GM19395 (cell line): ENCODE data around the gene TWIST1.

ENCODE experiments used
- ATAC-seq: cut with Tn5 transposase; IDR thresholded peaks from one replicate; pipeline ENCODE4 v1.9.1; 2021; ENCODE audit warnings: mild to moderate bottlenecking, moderate library complexity; ENCODE audit not compliant: unreplicated experiment

Gene TWIST1

DNA sequence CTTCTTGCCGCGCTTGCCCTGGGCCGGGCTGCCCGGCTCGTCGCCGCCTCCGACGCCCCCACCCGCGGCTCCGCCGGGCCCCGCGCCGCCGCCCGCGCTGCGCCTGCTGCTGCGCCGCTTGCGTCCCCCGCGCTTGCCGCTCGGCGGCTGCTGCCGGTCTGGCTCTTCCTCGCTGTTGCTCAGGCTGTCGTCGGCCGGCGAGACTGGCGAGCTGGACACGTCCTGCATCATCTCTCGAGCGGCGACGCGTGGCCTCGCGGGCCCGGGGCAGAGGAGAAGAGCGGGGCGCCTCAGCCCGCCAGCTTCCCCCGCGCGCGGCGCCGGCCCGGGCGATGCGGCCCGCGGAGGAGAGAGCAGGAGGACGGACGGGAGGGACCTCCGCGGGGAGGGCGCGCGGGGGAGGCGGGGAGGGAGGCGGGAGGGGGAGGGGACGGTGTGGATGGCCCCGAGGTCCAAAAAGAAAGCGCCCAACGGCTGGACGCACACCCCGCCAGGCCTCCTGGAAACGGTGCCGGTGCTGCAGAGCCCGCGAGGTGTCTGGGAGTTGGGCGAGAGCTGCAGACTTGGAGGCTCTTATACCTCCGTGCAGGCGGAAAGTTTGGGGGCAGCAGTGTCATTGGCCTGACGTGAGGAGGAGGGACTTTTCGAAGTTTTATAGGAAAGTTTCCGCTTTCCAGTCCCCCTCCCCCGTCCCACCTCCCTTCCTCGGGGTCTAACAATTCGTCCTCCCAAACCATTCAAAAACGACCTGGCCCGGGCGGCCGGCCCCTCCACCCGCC is at the start of gene TWIST1:
TWIST1 (minus strand) TSS at position 546 of the 779 bp plus-strand sequence; CDS start at position 231, 315 bp downstream.
- peak; percentile 54 for ATAC-seq

DNA sequence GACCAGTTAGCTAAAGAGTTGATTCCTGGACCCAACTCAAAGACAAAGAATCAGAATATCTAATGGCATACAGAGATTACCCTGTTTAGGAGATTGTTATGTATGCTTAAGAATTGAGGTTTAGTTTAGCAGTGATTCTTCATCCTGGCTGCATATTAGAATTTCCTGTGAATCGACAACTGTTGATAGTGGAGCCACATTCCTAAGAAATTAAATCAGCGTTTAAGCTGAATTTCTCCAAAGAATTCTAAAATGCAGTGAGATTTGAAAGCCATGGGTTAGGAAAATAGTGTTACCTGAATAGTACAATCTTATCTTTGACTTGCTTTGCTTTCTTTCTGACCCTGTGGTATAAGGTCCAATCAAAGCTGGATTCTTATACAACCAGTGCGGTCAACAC is 44.2 kb upstream of the TWIST1 start:
- no peak for ATAC-seq

DNA sequence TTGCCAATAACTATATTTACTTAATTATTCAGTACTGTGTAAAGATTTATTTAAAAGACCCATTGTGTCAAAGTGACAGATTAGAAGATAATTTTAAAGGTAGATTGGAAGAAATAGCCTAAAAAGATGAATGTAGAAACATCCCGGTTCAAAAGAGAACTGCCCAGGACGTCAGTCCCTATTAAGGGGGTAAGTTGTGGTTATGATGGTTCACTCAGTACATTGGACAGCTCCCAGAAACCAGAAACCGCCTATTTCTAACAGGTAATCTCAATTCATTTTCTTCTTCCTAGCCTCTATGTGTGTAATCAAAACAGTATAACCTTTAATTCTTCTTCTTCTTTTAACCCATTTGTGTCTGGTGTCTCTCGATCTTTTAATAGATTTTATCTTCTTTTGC is 29.3 kb upstream of the TWIST1 start:
- ATAC-seq = no peak

DNA sequence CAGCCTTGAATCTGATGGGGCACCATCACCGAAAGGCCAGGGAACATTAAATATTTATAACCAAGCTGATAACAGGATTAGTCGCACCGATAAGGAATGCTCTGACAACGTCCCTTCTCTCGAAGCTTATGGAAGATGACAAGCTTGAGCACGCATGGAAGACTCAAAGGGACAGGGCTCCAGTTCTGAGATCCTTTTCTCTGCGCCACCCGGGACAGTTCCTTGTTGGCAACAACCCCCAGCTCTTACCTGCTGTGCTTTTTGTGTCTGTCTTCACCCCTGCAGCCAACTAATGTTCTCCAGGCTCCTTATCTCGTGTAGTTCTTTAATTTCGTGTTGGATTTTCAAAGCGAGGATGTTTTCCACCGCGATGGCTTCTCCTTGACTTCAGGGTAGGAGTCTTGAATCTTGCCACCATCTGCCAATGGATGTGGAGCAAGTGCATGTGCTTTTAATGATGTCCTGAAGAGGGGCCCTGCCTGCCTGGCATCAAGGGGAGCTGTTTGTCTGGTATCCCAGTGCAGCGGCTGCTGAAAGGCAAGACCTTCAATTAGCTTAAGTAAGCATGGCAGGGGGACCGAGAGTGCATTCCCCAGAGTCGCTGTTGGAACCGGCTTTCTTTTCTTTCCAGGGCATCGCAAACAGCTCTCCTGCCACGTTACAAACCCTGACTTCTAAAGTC is 28.1 kb upstream of the TWIST1 start:
- ATAC-seq = no peak

DNA sequence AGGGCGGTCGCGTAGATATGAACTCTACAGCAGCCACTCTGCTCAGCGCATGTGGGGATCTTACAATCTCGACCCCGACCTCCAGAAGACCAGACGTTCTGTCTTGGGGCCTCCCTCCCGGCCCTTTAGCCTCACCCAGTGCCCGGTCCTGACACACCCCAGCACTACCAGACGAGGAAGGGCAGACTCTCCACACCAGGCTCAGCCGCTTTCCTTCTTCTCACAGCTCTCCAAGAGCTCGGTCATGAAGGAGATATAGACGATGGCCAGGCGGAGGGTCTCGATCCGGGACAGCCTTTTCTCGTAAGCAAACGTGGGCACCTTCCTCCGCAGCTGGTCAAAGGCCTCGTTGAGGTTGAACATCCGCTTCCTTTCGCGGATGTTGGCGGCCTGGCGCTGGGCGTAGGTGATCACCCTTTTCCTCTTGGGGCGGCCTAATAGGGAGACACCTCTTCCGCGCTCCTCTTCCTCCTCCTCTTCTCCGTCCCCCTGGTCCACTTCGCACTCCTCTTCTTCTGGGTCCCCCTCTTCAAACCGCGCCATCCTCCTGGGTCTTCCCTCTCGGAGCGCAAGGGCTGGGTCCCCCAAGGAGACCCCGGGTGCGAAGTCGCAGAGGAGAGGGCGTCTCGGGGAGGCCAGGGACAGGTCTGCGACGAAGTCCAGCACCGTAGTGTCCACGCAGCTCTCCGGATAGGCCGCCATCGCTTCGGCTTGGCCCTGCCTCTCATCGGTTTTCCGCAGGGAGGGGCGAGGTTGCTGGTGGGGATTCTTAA is 27.4 kb upstream of the TWIST1 start, which contains the start of gene FERD3L:
FERD3L (minus strand) TSS at position 761 of the 773 bp plus-strand sequence; CDS start at position 702, 59 bp downstream.
- no peak for ATAC-seq

DNA sequence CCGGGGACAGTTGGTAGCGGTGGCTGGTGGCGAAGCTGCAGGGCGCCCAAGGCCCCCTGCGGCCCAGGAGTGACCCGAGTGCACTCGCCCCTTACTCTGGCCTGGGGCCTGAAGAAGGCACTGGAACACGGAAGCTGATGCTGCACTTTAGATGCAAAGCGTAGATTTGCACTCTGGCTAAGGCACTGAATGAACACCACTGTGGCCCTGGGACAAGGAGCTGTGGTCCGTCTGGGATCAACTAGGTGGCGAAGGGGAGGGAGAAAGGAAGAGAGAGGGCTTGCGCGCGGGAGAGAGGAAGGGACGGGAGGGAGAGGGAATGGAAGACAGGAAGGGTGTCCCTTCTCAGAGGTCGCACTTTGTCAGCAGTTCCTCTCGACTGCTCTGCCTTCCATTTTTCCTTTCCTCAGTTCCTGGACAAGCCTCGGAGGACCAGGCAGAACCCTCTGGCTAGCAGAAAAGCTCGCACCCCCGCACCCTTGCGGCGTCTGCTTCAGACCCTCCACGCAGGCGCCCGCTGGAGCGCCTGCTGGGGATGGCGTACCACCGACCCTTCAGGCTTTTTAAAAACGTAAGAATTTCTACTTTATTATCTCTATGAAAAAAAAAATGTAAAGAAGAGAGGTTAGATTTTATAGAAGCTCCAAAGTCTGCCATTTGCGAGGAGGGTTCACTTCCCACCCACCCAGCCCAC is 26.6 kb upstream of the TWIST1 start:
- no peak for ATAC-seq

DNA sequence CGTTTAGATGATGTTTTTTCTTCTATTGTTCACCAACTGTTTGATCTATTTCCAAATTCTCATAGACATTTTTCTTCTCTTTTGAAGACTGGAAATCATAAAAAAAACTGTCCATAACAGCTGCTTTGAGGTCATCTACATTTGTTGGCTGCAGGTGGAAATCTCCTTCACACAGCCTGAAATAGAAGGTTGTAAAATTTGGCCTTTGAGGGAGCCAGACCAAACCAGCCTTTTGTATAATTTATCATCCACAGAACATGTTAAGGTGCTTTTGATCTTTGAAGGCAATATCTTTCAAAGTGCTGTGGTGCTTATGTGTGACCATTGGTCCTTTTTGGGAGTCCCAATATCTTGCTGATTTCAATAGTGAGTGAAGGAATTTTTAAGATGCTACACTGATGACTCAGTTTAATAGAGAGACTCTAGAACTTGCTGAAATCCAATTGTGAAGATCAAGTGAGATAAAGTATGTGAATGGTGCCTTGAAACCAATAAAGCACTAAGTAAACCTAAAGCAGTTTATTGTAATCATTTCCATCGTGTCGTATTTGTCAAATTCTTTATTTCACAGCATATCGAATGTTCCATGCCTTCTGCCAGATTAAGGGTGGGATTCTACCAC is 22.4 kb upstream of the TWIST1 start:
- no peak for ATAC-seq

DNA sequence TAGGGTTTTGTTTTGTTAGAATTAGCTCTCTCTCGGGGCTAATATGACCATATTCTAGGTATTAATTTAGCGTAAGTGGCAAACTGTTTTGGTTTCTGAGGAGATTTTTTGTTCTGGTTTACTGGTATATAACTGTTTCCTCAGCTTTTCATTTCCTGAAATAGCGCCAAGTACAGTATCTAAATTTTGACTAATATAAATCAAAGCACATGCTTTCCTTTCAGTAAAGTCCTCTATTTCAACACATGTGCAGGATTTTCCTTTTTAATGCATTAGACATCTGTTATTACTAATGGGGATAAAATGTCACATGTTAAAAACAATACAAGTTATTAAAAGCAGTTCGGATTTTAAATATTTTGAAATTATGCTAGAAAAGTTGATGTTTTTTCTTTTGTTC is 16.4 kb upstream of the TWIST1 start:
- ATAC-seq = no peak

DNA sequence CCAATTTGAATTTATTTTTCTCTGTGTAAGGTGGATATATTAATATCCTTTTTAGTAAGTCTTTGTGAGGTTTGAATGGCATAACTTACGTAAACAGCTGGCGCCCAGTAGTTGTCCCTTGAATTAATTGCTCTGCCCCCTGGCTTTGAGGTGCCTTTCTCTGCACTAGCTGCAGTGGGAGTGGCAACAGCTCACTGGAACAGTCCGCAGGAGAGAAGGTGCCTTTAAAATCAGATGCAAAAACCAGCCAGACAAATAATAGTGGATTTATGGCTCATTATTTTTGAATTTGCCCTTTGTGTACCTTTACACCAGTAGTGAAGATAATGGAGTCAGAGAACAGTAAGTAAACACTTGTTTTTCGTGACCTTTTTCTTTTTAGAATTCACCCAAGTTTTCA is 16.0 kb upstream of the TWIST1 start:
- no peak for ATAC-seq

DNA sequence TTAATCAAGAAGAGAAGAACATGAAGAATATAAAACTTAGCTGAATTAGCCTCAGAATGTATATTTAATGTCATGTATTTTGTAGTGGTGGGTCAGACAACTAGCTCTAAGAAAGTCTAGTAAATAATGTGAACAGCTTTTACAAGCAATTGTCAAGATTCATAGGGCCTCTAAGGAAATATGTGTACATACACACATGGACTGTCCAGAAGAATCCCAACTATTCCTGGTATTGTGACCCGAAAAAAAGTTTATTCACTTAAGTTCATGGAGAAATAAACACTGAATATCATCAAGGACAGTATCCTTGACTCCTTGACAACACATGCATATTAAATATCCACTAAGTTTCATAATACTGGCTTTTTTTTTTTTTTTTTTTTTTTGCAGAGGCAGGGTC is 11.4 kb upstream of the TWIST1 start:
- ATAC-seq = no peak

DNA sequence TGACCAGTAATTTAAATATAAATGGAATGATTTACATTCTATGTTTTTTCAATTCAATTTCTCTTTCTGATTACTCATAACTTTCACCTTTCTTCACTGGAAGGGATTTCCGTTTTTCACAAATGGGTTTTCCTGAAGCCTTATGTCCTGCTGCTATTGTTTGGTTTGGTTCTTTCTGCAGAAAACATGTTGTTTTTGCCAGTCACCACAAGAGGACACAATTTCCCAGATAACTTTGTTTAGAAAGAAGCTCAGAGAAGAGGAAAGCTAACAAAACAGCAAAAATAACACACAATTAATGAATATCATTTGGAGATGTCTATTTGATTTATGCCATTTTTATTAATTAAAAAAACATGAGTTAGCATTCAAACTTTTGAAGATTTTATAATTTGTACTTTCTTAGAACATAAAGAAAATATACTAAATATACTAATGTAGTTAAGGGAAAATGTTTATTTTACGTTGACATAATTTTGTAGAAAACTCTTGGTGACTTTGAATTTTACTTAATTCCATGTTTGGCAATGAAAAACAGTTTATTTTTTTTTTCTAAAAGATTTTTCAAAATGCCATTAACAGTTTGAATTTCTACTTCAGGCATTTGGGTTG is 4.6 kb upstream of the TWIST1 start:
- no peak for ATAC-seq

DNA sequence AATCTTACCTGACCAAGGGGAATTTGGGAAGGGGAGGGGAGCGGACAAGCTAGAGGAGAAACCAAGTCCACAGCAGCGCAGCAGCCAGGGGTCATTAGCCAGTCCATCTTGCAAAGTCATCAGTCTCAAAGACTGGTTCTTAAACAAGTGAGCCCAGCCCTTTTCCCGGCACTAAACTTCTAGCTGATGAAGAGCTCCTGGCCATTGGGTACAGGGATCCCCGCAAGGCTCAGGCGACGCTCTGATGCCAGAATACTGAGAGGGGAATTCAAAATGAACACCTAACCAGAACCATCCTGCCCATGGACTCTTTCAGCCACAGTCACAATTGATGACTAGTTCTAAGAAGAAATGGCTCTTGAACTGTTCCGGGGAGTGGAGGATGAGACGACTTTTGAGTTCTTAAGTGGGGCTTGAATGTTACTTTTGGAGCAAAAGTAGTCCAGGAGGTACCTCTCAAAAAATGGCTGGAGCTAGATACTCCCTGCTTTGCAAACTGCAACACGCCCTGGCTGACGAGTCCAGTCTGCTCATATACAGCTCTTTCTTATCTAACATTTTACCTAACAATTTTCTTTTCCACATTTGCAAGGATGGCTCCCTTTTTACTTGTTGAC is 2.5 kb upstream of the TWIST1 start:
- no peak for ATAC-seq

DNA sequence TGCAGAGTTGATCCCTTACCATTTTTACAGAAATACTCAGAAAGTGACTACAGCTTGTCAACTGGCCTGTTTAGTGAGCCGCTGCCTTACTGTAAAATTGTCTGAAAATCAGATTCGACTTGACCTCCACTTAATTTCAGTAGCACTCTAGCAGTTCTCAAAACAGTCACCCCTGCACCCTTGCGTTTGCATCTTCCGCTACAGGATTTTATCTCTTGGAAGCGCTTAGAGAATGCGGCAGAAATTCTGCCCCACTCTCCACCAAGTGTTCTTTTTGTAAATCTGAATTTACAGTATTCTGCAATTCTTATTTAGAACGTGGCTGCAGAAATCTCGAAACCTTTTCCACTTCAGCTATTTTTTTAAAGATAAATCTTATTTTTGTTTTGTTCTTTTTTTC is 1.9 kb upstream of the TWIST1 start:
- no peak for ATAC-seq

DNA sequence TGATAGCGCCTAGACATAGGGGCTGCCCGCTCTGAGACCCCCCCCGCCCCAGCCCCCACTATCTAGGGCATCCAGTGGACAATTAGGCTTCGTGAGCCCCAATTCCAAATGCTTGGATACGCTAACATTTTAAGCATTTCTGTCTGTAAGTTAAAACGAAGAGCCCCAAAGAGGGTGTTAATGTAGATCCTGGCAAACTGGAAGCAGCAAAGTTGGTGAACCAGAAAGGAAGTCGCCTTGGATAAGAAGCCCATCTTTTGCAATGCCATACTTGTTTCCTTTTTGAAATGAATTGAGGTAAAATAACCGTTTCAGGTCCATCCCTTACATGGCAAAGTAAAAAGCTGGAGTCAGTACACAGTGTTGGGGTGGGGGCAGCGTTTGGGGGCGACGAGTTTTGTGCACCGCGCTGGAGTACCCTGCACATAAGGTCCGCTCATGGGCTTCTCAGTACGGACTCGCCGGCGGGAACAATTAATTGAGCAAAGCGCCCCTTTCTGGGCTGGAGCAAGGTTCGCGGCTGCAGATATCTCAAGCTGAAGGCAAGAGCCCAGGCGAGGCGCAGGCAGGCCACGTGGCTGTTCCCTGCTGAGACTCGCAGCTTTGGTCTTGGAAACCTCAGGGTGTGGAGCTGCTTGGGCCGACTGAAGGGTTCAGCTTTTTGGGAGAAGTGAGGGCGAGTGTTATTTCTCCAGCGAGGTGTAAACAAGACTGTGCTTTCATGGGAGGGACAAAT is 1.4 kb upstream of the TWIST1 start:
- no peak for ATAC-seq

DNA sequence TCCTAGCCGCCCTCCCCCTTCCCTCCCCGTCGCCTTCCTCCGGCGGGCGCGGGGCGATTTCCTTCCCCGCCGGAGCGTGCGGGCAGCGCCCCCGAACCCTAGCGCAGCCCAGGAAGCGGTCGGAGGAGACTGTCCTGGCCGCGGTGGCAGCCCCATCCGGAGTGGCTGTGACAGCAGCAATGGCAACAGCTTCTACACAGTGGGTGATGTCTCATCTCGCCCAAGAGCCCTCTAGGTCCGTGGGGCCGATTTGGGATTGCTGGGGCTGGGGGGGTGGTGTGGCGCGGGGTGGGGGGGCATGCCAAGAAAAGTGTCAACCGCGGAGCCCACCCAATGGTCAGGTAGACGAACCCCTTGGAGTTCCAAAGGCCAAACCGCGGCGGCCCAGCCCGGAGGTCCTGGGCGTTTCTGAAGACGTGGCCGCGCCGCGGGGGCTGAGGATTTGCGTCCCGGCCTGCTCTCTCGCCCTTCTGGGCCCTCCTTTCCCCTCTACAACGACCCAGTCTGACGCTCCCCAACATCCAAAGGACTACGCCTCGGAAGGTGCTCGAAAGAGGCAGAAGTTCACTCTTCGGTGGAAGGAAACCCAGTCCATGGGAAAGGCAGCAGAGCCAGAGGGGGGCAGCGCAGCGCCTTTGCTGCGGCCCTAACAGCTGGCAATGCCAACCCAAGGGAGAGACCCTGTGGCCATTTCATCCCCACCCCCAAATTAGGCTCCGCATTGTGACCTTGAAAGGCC is 603 bp upstream of the TWIST1 start:
- ATAC-seq = no peak

DNA sequence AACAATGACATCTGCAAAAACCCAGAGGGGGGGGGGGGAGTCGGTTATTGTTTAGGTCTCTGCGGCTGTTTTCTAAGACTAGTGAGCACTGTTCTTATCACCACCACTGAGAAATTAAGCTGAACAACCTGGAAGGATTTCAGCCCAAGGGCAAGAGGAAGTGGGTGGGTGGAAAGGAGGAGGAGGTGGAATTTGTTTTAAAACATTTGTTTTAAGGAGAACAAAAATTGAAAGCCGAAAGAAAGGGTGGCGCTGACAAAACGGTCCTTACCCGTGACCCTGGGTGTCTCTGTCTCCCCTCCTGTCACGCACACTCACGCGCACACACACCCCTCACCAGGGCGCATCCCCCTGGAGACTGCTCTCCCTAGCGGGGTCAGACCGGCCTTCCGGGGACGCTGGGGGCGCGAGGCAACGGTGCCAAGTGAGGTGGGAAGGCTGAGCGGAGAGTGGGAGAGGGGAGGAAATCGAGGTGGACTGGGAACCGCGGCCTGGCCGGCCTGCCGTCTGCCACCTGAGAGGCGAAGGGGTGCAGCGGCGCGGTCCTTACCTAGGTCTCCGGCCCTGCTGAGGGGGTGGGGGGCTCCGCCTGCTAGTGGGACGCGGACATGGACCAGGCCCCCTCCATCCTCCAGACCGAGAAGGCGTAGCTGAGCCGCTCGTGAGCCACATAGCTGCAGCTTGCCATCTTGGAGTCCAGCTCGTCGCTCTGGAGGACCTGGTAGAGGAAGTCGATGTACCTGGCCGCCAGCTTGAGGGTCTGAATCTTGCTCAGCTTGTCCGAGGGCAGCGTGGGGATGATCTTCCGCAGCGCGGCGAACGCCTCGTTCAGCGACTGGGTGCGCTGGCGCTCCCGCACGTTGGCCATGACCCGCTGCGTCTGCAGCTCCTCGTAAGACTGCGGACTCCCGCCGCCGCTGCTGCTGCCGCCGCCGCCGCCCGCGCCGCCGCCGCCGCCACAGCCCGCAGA is 1.0 kb downstream of the TWIST1 start:
- ATAC-seq = peak; percentile 33

DNA sequence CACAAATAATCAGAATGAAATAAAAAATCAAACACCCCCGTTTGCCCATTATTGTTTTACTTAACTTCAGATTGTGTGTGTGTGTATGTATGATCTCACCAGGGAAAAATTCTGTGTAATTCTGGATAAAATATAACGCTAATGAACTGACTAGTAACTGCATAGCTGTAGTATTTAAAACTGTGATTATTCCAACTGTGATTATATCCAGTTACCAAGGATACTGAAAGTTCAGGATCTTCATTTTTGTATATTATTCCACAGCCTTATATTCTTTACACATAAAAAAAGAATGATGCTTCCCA is 2.9 kb downstream of the TWIST1 start:
- ATAC-seq = no peak
